Measurements from ENCODE around the gene ACOX2.

DNA sequence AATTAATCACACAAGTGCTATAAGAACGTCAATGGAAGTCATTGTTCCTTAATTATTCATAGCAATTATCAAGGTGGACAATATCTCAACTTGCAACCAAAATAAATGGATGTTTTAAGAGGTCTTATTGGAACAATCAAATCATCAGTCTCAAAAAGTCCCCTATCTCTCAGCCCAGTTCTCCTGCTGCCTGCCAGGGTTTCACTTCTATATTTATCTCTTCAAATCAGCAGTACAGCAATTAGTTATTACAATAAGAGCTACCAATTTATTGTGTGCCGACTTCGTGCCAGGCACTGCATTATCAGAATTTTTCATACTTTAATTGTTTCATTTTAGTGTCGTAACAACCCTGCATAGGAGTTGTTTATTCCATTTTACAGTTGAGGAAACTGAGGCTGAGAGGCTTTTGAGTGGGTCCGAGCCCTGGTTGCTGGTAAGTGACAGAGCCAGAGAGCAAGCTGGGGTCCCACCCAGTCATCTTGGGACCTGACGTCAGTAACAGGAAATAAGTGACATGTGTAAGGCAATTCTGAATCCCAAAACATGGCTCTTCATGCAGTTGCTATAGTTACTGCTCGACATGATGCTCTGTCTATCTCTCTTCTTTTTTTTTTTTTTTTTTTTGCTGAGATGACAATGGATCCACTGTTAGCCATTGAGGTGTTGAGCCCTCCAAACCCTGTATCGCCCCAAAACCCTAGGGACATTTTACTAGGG, 53.9 kb downstream of the ACOX2 start:
- TF ChIP-seq CTCF (conservative IDR thresholded peaks at IDR 0.05) (no peak), EZH2 (IDR thresholded peaks at IDR 0.05; ENCODE audit: low read depth) (no peak)
